Activated CD4-positive, alpha-beta T cell treated with anti-CD3 and anti-CD28 coated beads for 36 hours (primary cell): ENCODE measurements around the gene CEP72. TPM values are rescaled to one million over a fixed set of nuclear protein-coding genes. Genes with fewer than 3 reads are reported as not detected.

Source experiments
- ATAC-seq: fragments of 200-7000 bp; cut with Tn5 transposase; one replicate; pipeline ENCODE4 v1.10.0; 2021; ENCODE audit warnings: mild to moderate bottlenecking, moderate library complexity
- CTCF ChIA-PET: fragments of 350-600 bp; sonication (Branson Sonifier 250); formaldehyde crosslinking; loops from one replicate; lab custom pipeline; 2021; ENCODE audit warnings: antibody characterized with exemption; lab: Charles Lee
- POLR2A ChIA-PET: fragments of 350-600 bp; sonication (Branson Sonifier 250); formaldehyde crosslinking; loops from one replicate; lab custom pipeline; 2021; ENCODE audit warnings: antibody characterized with exemption, inconsistent platforms; lab: Charles Lee
- DNase-seq: peaks from one replicate; pipeline ENCODE4 v3.0.0-alpha.2; 2020
- H3K27ac Mint-ChIP-seq: one replicate; pipeline ENCODE4 v1.8.0; 2021; ENCODE audit warnings: mixed read lengths
- H3K27me3 Mint-ChIP-seq: one replicate; pipeline ENCODE4 v1.8.0; 2021; ENCODE audit warnings: mixed read lengths
- H3K36me3 Mint-ChIP-seq: one replicate; pipeline ENCODE4 v1.8.0; 2021; ENCODE audit warnings: low read depth, mixed read lengths
- H3K4me1 Mint-ChIP-seq: one replicate; pipeline ENCODE4 v1.8.0; 2021; ENCODE audit warnings: mixed read lengths
- H3K4me3 Mint-ChIP-seq: one replicate; pipeline ENCODE4 v1.8.0; 2021; ENCODE audit warnings: mild to moderate bottlenecking, moderate library complexity, mixed read lengths
- H3K9me3 Mint-ChIP-seq: one replicate; pipeline ENCODE4 v1.8.0; 2021; ENCODE audit warnings: low read depth, mixed read lengths
- intact Hi-C, 2 experiments: fragments of 100-400 bp; cut with DNase I in 1 of 2; cut with micrococcal nuclease in 1 of 2; formaldehyde crosslinking; loops; one replicate each; pipeline versions ENCODE4 v1.14.2 to v1.15.1; 2022 to 2024; cut with DNase I, micrococcal nuclease
- total RNA-seq, 2 experiments: library from RNA; stranded (reverse); gene quantifications; one replicate each; pipeline ENCODE4 v1.2.3, GENCODE V29; 2021

The CEP72 gene
- total RNA-seq, 2 experiments from 2014 or later = 23.7 to 26.4 TPM

DNA sequence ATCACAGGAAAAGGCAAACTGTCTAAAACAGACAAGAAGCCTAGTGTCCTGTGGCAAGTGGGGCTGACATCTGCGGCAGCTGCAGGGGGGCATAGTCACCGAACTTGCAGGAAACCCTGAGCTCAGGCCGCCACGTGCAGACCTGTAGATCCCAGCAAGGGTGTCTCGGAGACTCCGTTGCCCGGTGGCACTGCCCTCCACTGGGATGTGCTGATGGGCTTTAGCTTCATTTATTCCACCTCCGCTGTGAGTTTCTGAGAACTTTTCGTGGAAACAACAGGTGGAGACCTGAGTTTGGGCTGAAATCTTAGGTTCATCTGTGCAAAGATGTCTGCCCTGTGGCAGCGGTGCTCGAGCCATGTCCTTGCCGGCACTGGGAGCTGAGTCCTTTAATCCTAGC is 22.1 kb downstream of the CEP72 start:
- no peak for ATAC-seq
- H3K36me3 Mint-ChIP-seq = peaks cover 36% of the 10 kb centered on the region
- H3K9me3 Mint-ChIP-seq = no peaks in the 10 kb centered on the region
- H3K4me1 Mint-ChIP-seq = no peaks in the 10 kb centered on the region
- no peak overlapping the region for H3K4me3 Mint-ChIP-seq
- DNase-seq = no peak
- CTCF ChIA-PET = no interaction called here
- H3K27ac Mint-ChIP-seq = no peak overlapping the region
- H3K27me3 Mint-ChIP-seq = no peaks in the 10 kb centered on the region
- POLR2A ChIA-PET = no interaction called here
- intact Hi-C loops = no loop called here

DNA sequence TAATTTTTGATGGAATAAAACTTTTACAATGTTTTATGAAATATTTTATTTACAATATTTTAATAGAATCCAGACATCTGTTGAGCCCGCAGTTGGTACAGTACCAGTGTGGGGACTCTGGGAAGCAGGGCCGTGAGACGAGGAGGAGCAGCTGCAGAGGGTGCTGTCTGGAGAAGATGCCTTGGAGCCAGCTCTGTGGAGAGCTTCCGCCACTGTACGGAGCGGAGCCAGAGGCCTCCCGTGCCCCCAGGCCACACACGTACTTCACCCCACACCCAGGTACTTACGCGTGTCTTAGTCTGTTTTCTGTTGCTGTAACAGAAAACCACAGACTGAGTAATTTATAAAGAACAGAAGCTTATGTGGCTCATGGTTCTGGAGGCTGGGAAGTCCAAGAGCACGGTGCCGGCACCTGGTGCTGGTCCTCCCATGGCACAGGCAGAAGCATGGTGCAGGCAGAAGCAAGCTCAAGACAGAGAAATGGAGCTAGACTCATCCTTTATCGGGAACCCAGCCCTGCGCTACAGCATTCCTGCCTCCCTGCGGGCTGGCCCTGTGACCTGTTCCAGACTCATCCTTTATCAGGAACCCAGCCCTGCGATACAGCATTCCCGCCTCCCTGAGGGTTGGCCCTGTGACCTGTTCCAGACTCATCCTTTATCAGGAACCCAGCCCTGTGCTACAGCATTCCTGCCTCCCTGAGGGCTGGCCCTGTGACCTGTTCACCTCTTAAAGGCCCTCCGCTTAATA is 23.3 kb downstream of the CEP72 start:
- H3K4me1 Mint-ChIP-seq = no peaks in the 10 kb centered on the region
- H3K36me3 Mint-ChIP-seq = peaks cover 41% of the 10 kb centered on the region
- no peaks in the 10 kb centered on the region for H3K9me3 Mint-ChIP-seq
- intact Hi-C loops = no loop called here
- DNase-seq = no peak
- ChIA-PET POLR2A (no interaction called here), CTCF (no interaction called here)
- no peak for ATAC-seq
- H3K27ac Mint-ChIP-seq = no peak overlapping the region
- no peaks in the 10 kb centered on the region for H3K27me3 Mint-ChIP-seq
- H3K4me3 Mint-ChIP-seq = no peak overlapping the region

DNA sequence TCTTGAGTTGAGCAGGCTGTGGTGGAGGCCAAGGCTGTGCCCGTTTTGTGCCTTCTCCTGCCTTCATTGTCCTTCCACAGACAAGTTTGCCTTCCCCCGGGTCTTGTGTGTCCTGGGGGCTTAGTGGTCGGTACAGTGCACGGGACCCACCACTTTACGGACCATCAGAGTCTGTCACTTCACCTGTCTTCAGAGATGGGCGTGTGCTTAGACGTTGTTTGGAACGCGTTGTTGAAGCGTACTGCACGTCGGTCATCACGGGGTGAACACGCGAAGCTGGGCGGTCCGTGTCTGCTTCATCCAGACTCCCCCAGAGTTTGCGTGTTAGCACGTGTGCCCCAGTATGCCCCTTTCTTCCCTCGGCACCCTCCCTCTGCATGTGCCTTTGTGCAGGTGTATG is 24.8 kb downstream of the CEP72 start:
- POLR2A ChIA-PET = no interaction called here
- intact Hi-C loops = no loop called here

DNA sequence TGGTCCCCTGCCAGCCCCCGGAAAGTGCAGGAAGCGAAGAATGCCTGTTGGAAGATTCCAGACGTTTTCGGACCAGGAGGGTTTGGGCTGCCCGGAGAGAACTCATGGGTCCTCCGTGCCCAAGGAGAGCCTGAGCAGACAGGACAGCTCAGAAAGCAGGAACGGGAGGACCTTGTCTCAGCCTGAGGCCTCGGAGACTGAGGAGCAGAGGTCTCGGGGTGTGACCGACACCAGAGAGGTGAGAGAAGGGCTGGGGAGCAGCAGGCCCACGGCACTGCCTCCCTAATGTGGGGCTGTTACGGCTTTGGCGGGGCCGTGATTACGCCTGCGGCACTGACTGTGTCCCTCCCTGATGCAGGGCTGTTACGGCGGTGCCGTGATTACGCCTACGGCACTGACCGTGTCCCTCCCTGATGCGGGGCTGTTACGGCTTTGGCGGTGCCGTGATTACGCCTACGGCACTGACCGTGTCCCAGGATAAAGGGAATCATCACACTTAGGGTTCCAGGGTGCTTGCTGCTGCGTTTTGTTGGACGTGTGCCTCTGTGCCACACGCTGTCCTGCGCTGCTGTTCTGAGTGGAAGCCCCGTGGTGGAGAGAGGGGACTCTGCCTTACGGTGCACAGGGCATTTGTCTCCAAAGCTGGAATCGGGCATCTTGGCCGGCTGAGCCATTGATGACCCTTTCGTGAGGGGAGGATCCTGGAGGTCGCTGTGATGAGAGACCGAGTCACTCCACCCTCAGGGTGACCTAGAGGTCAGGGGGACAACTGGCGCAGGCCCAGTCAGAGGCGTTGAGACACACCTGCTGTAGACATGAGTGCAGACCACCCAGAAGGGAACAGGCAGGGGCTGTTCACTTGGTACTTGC is 25.7 kb downstream of the CEP72 start:
- intact Hi-C loops = no loop called here
- H3K27me3 Mint-ChIP-seq = no peaks in the 10 kb centered on the region
- H3K27ac Mint-ChIP-seq = no peak overlapping the region
- ChIA-PET POLR2A (interaction anchor here (0.7 kb wide), 1 partner anchor 16 kb away, joined by 3 read pairs; no protein-coding TSS in a partner anchor), CTCF (no interaction called here)
- H3K4me3 Mint-ChIP-seq = no peak overlapping the region
- peaks cover 49% of the 10 kb centered on the region for H3K36me3 Mint-ChIP-seq
- no peak for ATAC-seq
- no peaks in the 10 kb centered on the region for H3K9me3 Mint-ChIP-seq
- H3K4me1 Mint-ChIP-seq = no peaks in the 10 kb centered on the region
- no peak for DNase-seq

More for the DNA sequence above, 24.8 kb downstream of the CEP72 start:
- Mint-ChIP-seq H3K9me3 (no peaks in the 10 kb centered on the region), H3K4me1 (no peaks in the 10 kb centered on the region), H3K4me3 (no peak overlapping the region), H3K36me3 (peaks cover 49% of the 10 kb centered on the region), H3K27me3 (no peaks in the 10 kb centered on the region), H3K27ac (no peak overlapping the region)
- CTCF ChIA-PET = no interaction called here
- ATAC-seq = no peak
- DNase-seq = no peak

DNA sequence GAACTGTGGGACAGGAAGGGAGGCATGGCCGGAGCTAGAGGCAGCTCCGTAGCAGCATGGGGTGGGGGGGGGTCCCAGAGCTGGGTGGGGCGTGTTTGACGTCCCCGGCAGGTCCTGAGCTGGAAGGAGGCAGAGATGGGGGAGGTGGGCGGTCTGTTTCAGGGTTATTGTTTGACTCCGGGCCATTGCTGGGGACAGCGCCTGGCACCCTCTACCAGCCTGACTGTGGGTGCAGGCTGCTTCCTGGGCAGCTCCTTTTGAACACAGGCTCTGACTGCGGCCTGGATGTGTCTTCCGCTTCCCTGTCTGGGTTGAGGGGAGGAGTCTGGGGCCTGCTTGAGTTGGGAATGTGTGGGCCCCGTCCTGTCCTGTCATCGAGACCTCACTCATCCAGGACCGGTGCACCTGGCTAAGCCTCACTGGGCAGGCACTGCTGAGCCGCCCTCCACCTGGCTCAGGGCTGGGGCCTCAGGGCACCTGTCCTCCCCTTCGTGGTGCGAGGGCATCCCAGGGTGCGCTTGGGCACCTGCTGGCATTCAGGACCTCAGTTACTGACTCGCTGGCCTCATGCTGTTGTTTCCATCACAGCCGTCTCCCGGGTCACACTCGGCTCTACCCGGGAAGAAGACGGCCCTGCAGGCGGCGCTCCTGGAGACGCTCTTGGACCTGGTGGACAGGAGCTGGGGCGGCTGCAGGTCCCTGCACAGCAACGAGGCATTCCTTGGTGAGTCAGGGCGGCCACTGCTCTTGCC is 26.5 kb downstream of the CEP72 start:
- ATAC-seq (no peak), DNase-seq (no peak)
- POLR2A ChIA-PET = interaction anchor here (0.7 kb wide), 1 partner anchor 15 kb away, joined by 3 read pairs; no protein-coding TSS in a partner anchor
- Mint-ChIP-seq H3K27ac (no peak overlapping the region), H3K9me3 (no peaks in the 10 kb centered on the region), H3K4me1 (no peaks in the 10 kb centered on the region), H3K4me3 (no peak overlapping the region), H3K36me3 (peaks cover 50% of the 10 kb centered on the region), H3K27me3 (no peaks in the 10 kb centered on the region)
- CTCF ChIA-PET = interaction anchor here (1.0 kb wide), 1 partner anchor 39 kb away, joined by 3 read pairs; no protein-coding TSS in a partner anchor
- intact Hi-C loops = no loop called here

DNA sequence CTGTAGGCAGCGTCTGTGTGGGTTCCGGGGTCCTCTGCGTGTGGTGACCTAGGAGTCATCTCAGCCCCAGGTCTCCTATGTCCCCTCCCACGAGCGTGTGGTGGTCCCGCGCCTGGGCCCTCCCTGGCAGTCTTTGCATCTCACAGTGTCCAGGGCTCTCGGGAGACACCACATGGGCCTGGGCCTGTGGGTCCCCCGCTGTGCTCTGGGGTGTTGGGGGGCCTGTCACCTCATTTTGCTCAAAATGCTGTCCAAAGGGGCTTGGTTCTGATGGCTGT is 27.1 kb downstream of the CEP72 start:
- Mint-ChIP-seq H3K27me3 (no peaks in the 10 kb centered on the region), H3K9me3 (no peaks in the 10 kb centered on the region), H3K4me3 (no peak overlapping the region), H3K4me1 (no peaks in the 10 kb centered on the region), H3K36me3 (peaks cover 48% of the 10 kb centered on the region), H3K27ac (no peak overlapping the region)
- intact Hi-C loops = no loop called here
- POLR2A ChIA-PET = no interaction called here
- CTCF ChIA-PET = interaction anchor here (0.7 to 1.0 kb wide), 2 partner anchors 39 to 456 kb away, joined by 3 read pairs; no protein-coding TSS in a partner anchor
- ATAC-seq = no peak
- DNase-seq = no peak

DNA sequence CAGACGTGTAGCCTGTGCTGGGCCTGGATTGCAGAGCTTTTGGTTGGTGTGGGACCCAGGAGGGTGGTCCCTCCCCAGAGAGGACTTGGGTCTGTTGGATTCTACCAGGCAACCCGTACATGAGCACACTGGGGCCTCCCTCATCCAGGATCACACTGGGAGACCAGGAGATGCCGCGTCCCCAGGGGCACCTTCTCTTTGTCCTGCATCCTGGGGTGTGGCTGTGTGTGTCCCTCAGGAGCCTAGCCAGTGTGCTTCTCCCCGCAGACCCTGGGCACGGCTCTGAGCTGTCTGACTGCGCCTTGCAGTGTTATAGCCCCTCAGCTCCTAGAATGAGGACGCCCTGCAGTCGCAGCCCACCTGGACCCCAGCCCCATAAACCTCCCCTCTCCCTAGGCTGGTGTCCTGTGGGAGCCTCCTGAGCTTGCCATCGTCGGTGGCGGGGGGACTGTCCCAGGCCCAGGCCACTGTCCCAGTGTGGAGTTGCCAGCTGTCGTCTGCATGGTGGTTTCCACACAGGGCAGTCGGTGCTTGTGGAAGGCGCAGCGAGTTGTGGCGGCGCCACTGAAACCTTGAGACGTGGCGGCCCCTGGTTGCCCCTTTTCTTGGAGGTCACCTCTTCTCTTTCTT is 27.6 kb downstream of the CEP72 start:
- no peak for DNase-seq

DNA sequence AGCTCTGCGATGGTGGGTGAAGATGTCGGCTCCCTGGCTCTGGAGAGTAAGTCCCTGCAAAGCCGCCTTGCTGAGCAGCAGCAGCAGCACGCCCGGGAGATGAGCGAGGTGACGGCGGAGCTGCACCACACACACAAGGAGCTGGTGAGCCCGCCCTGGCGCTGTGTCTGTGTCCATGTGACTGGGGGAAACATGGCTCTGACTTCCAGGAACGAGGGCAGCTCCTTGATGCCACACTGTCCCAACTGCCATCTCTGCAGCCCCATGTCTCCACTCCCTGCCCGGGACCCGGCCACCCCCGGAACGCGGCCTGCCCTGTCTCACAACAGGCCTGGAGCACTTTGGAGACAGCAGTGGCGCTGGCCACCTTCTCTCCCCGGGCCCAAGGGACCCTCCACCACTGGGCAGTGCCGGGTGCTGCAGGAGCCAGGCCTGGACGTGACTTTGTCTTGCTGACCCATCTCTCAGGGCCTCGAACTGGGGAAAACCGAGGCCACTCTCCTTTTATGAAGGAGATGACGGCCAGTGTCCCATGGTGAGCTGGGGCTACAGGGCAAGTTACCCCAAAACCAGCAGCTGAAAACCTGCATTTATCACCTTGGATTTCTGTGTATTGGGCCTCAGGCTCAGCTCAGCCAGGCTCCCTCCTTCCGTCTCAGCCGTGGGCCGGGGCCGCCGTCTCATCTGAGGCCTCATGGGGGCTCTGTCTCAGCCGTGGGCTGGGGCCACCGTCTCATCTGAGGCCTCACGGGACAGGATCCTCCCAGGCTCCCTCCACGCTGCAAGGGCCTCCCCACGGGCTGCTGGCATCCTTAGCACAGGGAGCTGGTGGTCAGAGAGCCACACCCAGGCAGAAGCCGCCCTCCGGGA is 28.6 kb downstream of the CEP72 start:
- Mint-ChIP-seq H3K9me3 (no peaks in the 10 kb centered on the region), H3K4me3 (no peak overlapping the region)
- CTCF ChIA-PET = no interaction called here

More for the DNA sequence above, 27.6 kb downstream of the CEP72 start:
- intact Hi-C loops = no loop called here
- Mint-ChIP-seq H3K4me3 (no peak overlapping the region), H3K36me3 (peaks cover 48% of the 10 kb centered on the region), H3K4me1 (no peaks in the 10 kb centered on the region), H3K27ac (no peak overlapping the region), H3K27me3 (no peaks in the 10 kb centered on the region), H3K9me3 (no peaks in the 10 kb centered on the region)
- ChIA-PET POLR2A (no interaction called here), CTCF (interaction anchor here (0.7 to 1.0 kb wide), 2 partner anchors 40 to 456 kb away, joined by 3 read pairs; no protein-coding TSS in a partner anchor)
- ATAC-seq = no peak

DNA sequence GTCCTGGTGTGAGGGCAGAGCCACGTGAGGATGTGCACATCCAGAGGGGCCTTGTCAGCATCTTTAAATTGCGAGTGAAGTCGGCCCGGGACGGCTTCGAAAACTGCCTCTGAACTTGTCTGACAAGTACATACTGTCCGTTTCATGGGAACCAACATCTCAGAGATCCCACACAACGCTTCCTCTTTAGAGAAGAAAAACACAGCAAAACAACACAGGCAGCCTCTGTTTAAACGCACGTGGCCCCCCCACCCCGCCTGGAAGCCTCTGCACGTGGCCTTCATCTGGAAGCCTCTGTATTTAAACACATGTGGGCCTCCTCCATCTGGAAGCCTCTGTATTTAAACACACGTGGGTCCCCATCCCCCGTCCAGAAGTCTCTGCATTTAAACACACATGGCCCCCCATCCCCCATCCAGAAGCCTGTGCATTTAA is 29.2 kb downstream of the CEP72 start:
- Mint-ChIP-seq H3K27ac (no peak overlapping the region), H3K9me3 (no peaks in the 10 kb centered on the region), H3K4me3 (no peak overlapping the region), H3K36me3 (peaks cover 44% of the 10 kb centered on the region), H3K27me3 (no peaks in the 10 kb centered on the region), H3K4me1 (no peaks in the 10 kb centered on the region)
- no peak for DNase-seq
- CTCF ChIA-PET = no interaction called here
- no peak for ATAC-seq
- POLR2A ChIA-PET = no interaction called here
- intact Hi-C loops = no loop called here

More for the DNA sequence above, 28.6 kb downstream of the CEP72 start:
- ATAC-seq (no peak), DNase-seq (no peak)
- H3K27me3 Mint-ChIP-seq = no peaks in the 10 kb centered on the region
- H3K4me1 Mint-ChIP-seq = no peaks in the 10 kb centered on the region
- POLR2A ChIA-PET = no interaction called here
- H3K27ac Mint-ChIP-seq = no peak overlapping the region
- peaks cover 44% of the 10 kb centered on the region for H3K36me3 Mint-ChIP-seq
- intact Hi-C loops = no loop called here

DNA sequence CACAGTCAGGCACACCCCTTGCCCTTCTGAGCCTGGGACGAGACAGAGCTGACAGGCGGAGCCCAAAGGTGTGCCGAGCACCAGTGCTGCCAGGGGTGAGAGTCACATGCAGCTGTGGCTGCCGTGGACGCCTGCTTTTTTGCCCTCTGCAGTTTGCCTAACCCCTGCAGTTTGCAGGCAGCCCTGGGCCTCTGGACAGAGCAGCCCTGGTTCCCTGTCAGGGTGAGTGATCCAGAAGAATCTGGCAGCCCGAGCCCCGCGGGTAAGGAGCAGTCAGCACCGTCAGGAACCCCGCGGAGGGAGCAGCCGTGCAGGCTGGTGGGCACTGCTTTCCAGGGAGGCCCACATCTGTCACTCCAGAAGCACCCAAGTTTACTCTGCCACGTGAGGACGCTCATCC is 30.3 kb downstream of the CEP72 start:
- no peaks in the 10 kb centered on the region for H3K27me3 Mint-ChIP-seq
- DNase-seq = no peak
- H3K4me3 Mint-ChIP-seq = no peak overlapping the region
- ChIA-PET CTCF (interaction anchor here (0.6 kb wide), 1 partner anchor 190 kb away, joined by 3 read pairs; no protein-coding TSS in a partner anchor), POLR2A (no interaction called here)
- no peaks in the 10 kb centered on the region for H3K9me3 Mint-ChIP-seq
- intact Hi-C loops = no loop called here
- peaks cover 44% of the 10 kb centered on the region for H3K36me3 Mint-ChIP-seq
- no peak for ATAC-seq
- no peaks in the 10 kb centered on the region for H3K4me1 Mint-ChIP-seq
- H3K27ac Mint-ChIP-seq = no peak overlapping the region
